ENCODE measurements around the gene CYP2C19.

DNA sequence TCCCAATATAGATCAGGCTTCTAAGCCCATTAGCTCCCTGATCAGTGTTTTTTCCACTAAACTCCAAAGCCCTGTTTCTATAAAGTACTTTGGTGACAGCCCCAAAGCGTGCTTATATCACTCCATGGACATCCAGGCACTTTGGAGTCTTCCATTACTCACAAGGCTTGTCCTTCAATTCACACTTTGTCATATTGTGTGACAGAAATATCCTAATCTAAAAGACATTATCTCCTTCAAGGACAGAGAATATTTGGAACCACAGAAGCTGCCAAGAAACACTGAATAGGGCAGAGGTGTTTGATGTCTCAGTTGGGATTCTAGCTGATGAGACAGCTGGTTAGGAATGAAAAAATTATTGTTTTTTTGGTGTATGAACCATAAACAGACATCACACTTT, 18.4 kb downstream of the CYP2C19 start:
- TF ChIP-seq POLR2A (IDR thresholded peaks at IDR 0.05) (no peak), CTCF (IDR thresholded peaks at IDR 0.05) (no peak)

All from lower leg skin (tissue), 3 donors.